ENCODE data around the gene AP5S1. TPM values are rescaled to one million over a fixed set of nuclear protein-coding genes. Genes with fewer than 3 reads are reported as not detected.

AP5S1 gene
- polyA plus RNA-seq, 1 donor (not counting 4 experiments of a cell fraction or from before 2014, with no cell fraction given), result 5.2 TPM

DNA sequence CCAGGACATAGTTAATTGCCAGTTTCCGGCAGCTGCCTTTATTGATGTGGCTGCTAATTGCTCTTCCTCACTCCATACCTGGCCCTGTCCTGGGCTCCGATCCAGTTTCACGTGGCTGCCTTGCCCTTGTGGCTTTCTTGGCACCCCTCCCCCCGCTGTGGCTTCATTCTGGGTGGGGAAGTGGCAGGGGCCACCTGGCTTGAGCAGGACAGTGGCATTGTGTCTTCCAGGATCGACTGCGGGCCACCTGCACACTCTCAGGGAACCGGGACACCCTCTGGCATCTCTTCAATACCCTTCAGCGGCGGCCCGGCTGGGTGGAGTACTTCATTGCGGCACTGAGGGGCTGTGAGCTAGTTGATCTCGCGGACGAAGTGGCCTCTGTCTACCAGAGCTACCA lies 37.1 kb downstream of the AP5S1 start:
- TF ChIP-seq, protein P1, sequence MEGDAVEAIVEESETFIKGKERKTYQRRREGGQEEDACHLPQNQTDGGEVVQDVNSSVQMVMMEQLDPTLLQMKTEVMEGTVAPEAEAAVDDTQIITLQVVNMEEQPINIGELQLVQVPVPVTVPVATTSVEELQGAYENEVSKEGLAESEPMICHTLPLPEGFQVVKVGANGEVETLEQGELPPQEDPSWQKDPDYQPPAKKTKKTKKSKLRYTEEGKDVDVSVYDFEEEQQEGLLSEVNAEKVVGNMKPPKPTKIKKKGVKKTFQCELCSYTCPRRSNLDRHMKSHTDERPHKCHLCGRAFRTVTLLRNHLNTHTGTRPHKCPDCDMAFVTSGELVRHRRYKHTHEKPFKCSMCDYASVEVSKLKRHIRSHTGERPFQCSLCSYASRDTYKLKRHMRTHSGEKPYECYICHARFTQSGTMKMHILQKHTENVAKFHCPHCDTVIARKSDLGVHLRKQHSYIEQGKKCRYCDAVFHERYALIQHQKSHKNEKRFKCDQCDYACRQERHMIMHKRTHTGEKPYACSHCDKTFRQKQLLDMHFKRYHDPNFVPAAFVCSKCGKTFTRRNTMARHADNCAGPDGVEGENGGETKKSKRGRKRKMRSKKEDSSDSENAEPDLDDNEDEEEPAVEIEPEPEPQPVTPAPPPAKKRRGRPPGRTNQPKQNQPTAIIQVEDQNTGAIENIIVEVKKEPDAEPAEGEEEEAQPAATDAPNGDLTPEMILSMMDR (optimal IDR thresholded peaks at IDR 0.05 in 1 of 3, IDR thresholded peaks at IDR 0.05 in 1 of 3, conservative IDR thresholded peaks at IDR 0.05 in 1 of 3; ENCODE audit: extremely low read depth in 1 of 3, insufficient read depth in 2 of 3, low read length in 3 of 3), result no peak
- no peak for TF ChIP-seq EZH2 (IDR thresholded peaks at IDR 0.05; ENCODE audit: low read length)
- H3K27me3 ChIP-seq (ENCODE audit: control insufficient read depth, extremely low read depth, insufficient read depth, low read length), result no peaks in the 10 kb centered on the region
- H3K4me1 ChIP-seq (ENCODE audit: control insufficient read depth, extremely low read depth, insufficient read depth, low read length), result peaks cover 8% of the 10 kb centered on the region
- dilution Hi-C loops (cut with MboI; ENCODE audit: extremely low pct_ligation_motif_present, low sequenced_read_pairs), result no loop called here
- no peak overlapping the region for H2AFZ ChIP-seq (ENCODE audit: control insufficient read depth, low read length)
- no peak overlapping the region for H3K27ac ChIP-seq (ENCODE audit: control insufficient read depth, insufficient read depth, low read length)
- no peak overlapping the region for H3K4me3 ChIP-seq (ENCODE audit: control insufficient read depth in 2 of 3, extremely low read depth in 1 of 3, insufficient read depth in 2 of 3, low read depth in 1 of 3, low read length in 3 of 3)
- DNase-seq (ENCODE audit: low read depth, low spot score) (no peak), FAIRE-seq (no peak)
- H3K4me2 ChIP-seq (ENCODE audit: control insufficient read depth, extremely low read depth, insufficient read depth, low read depth, low read length), result no peak overlapping the region
- H4K20me1 ChIP-seq (ENCODE audit: control insufficient read depth, extremely low read depth, insufficient read depth, low read length), result no peaks in the 10 kb centered on the region
- H3K9me3 ChIP-seq (ENCODE audit: control insufficient read depth, low read depth, low read length), result no peaks in the 10 kb centered on the region
- no peak overlapping the region for H3K9ac ChIP-seq (ENCODE audit: control insufficient read depth, extremely low read depth, insufficient read depth, low read length)
- no peaks in the 10 kb centered on the region for H3K9me1 ChIP-seq (ENCODE audit: control insufficient read depth, extremely low read depth, insufficient read depth, low read length)
- H3K36me3 ChIP-seq (ENCODE audit: control insufficient read depth in 2 of 2, extremely low read depth in 1 of 2, insufficient read depth in 2 of 2, low read length in 2 of 2), result peaks cover 18 to 27% of the 10 kb centered on the region in 2 experiments
- peaks cover 2% of the 10 kb centered on the region for H3K79me2 ChIP-seq (ENCODE audit: control insufficient read depth, insufficient read depth, low read length)

DNA sequence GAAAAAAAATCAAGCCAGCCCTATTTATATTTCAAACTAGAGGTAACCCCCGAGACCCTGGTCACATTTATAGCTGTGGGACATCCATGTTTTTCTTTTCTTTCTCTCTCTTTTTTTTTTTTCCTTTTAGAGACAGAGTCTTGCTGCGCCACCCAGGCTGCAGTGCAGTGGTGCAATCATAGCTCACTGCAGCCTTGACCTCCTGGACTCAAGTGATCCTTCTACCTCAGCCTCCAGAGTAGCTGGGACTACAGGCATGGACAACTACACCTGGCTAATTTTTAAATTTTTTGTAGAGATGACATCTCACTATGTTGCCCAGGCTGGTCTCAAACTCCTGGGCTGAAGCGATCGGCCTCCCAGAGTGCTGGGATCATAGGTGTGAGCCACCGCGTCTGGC lies 38.3 kb downstream of the AP5S1 start:
- no peak overlapping the region for H3K9ac ChIP-seq (ENCODE audit: control insufficient read depth, extremely low read depth, insufficient read depth, low read length)
- FAIRE-seq, result no peak
- H3K79me2 ChIP-seq (ENCODE audit: control insufficient read depth, insufficient read depth, low read length), result peaks cover 2% of the 10 kb centered on the region

More for the DNA sequence above, 38.3 kb downstream of the AP5S1 start:
- no peaks in the 10 kb centered on the region for H3K9me3 ChIP-seq (ENCODE audit: control insufficient read depth, low read depth, low read length)
- H3K4me3 ChIP-seq (ENCODE audit: control insufficient read depth in 2 of 3, extremely low read depth in 1 of 3, insufficient read depth in 2 of 3, low read depth in 1 of 3, low read length in 3 of 3), result no peak overlapping the region
- H3K9me1 ChIP-seq (ENCODE audit: control insufficient read depth, extremely low read depth, insufficient read depth, low read length), result no peaks in the 10 kb centered on the region
- peaks cover 30 to 39% of the 10 kb centered on the region in 2 experiments for H3K36me3 ChIP-seq (ENCODE audit: control insufficient read depth in 2 of 2, extremely low read depth in 1 of 2, insufficient read depth in 2 of 2, low read length in 2 of 2)
- H3K4me1 ChIP-seq (ENCODE audit: control insufficient read depth, extremely low read depth, insufficient read depth, low read length), result peaks cover 8% of the 10 kb centered on the region
- DNase-seq (ENCODE audit: low read depth, low spot score), result no peak
- TF ChIP-seq, protein P1 (optimal IDR thresholded peaks at IDR 0.05 in 1 of 3, IDR thresholded peaks at IDR 0.05 in 1 of 3, conservative IDR thresholded peaks at IDR 0.05 in 1 of 3; ENCODE audit: extremely low read depth in 1 of 3, insufficient read depth in 2 of 3, low read length in 3 of 3), result no peak
- no peak for TF ChIP-seq EZH2 (IDR thresholded peaks at IDR 0.05; ENCODE audit: low read length)
- H3K27ac ChIP-seq (ENCODE audit: control insufficient read depth, insufficient read depth, low read length), result no peak overlapping the region
- H2AFZ ChIP-seq (ENCODE audit: control insufficient read depth, low read length), result no peak overlapping the region
- H4K20me1 ChIP-seq (ENCODE audit: control insufficient read depth, extremely low read depth, insufficient read depth, low read length), result no peaks in the 10 kb centered on the region
- dilution Hi-C loops (cut with MboI; ENCODE audit: extremely low pct_ligation_motif_present, low sequenced_read_pairs), result no loop called here
- no peaks in the 10 kb centered on the region for H3K27me3 ChIP-seq (ENCODE audit: control insufficient read depth, extremely low read depth, insufficient read depth, low read length)
- H3K4me2 ChIP-seq (ENCODE audit: control insufficient read depth, extremely low read depth, insufficient read depth, low read depth, low read length), result no peak overlapping the region
